Right ventricle myocardium inferior (tissue), 1 donor: ENCODE data around the gene NANOS3. TPM values are rescaled to one million over a fixed set of nuclear protein-coding genes. Genes with fewer than 3 reads are reported as not detected.

Source experiments
- ATAC-seq: fragments of 200-7000 bp; cut with Tn5 transposase; one replicate; pipeline ENCODE4 v1.9.1; 2020; ENCODE audit warnings: mild to moderate bottlenecking, moderate library complexity
- DNase-seq: peaks from one replicate; pipeline ENCODE4 v3.0.0; 2021; ENCODE audit errors: missing footprints
- intact Hi-C: fragments of 100-400 bp; cut with DNase I; formaldehyde crosslinking; loops from one replicate; pipeline ENCODE4 v1.11.0; 2022
- total RNA-seq: library from RNA; stranded (reverse); fragmentation: NEBNext Ultra II Directional; extraction: Animal tissue kit (Norgen Biotek cat#: 25700); gene quantifications from one replicate; pipeline ENCODE4 v1.2.1, GENCODE V29; 2021
- donor health status: DM: no; HTN: yes; CAD: no; lungs with severe emphysema.

The NANOS3 gene
- total RNA-seq, 1 donor from 2014 or later: 0.68 TPM

- intact Hi-C loops: loop anchor here (1.0 to 2.0 kb wide), 2 partner anchors 162 to 192 kb away; partner anchors contain the start of gene MISP3
- peak; percentile 97 for ATAC-seq
- peak; percentile 99 for DNase-seq
These were observed 3.4 kb downstream of the NANOS3 start for GRCh38 chr19:13880059-13881043.

GRCh38 chr19:13881251-13881691, 4.3 kb downstream of the NANOS3 start:
- intact Hi-C loops: loop anchor here (2.0 kb wide), 1 partner anchor 162 kb away; no protein-coding TSS in a partner anchor

GRCh38 chr19:13881692-13882418, 4.9 kb downstream of the NANOS3 start:
- ATAC-seq (no peak), DNase-seq (no peak)
- intact Hi-C loops: loop anchor here (2.0 kb wide), 1 partner anchor 161 kb away; no protein-coding TSS in a partner anchor

More at GRCh38 chr19:13881251-13881691, 4.3 kb downstream of the NANOS3 start:
- ATAC-seq (no peak), DNase-seq (no peak)

- no peak for DNase-seq
- intact Hi-C loops: no loop called here
- no peak for ATAC-seq
These were observed 5.5 kb downstream of the NANOS3 start for GRCh38 chr19:13882419-13882795.

- ATAC-seq: no peak
- DNase-seq: no peak
- intact Hi-C loops: no loop called here
These were observed 5.9 kb downstream of the NANOS3 start for GRCh38 chr19:13882836-13883235.

- intact Hi-C loops: no loop called here
- no peak for ATAC-seq
- DNase-seq: no peak
These were observed 6.7 kb downstream of the NANOS3 start for GRCh38 chr19:13883516-13884064.

GRCh38 chr19:13884726-13885591, 8.0 kb downstream of the NANOS3 start:
- ATAC-seq (no peak), DNase-seq (no peak)
- intact Hi-C loops: no loop called here

- intact Hi-C loops: no loop called here
- ATAC-seq (no peak), DNase-seq (no peak)
These were observed 9.0 kb downstream of the NANOS3 start for GRCh38 chr19:13885826-13886365.

- intact Hi-C loops: no loop called here
- ATAC-seq (no peak), DNase-seq (no peak)
These were observed 10.1 kb downstream of the NANOS3 start for GRCh38 chr19:13887018-13887436.

- intact Hi-C loops: no loop called here
- no peak for ATAC-seq
- no peak for DNase-seq
These were observed 10.6 kb downstream of the NANOS3 start for GRCh38 chr19:13887517-13887916.

GRCh38 chr19:13888281-13888680, 11.3 kb downstream of the NANOS3 start:
- intact Hi-C loops: no loop called here
- DNase-seq (no peak), ATAC-seq (no peak)

- intact Hi-C loops: no loop called here
- DNase-seq: no peak
- no peak for ATAC-seq
These were observed 13.2 kb downstream of the NANOS3 start for GRCh38 chr19:13890136-13890535.

- ATAC-seq: no peak
- no peak for DNase-seq
- intact Hi-C loops: no loop called here
These were observed 15.9 kb downstream of the NANOS3 start for GRCh38 chr19:13892870-13893269.

- ATAC-seq (no peak), DNase-seq (no peak)
- intact Hi-C loops: no loop called here
These were observed 17.6 kb downstream of the NANOS3 start for GRCh38 chr19:13894552-13894951.

- intact Hi-C loops: no loop called here
- no peak for DNase-seq
- ATAC-seq: no peak
These were observed 19.3 kb downstream of the NANOS3 start for GRCh38 chr19:13896227-13896626.

- no peak for DNase-seq
- ATAC-seq: no peak
- intact Hi-C loops: no loop called here
These were observed 22.5 kb downstream of the NANOS3 start for GRCh38 chr19:13899393-13899792.

- DNase-seq (no peak), ATAC-seq (peak; percentile 37)
- intact Hi-C loops: no loop called here
These were observed 23.1 kb downstream of the NANOS3 start for GRCh38 chr19:13899912-13900584.
